ENCODE results near the gene GPC3.

DNA sequence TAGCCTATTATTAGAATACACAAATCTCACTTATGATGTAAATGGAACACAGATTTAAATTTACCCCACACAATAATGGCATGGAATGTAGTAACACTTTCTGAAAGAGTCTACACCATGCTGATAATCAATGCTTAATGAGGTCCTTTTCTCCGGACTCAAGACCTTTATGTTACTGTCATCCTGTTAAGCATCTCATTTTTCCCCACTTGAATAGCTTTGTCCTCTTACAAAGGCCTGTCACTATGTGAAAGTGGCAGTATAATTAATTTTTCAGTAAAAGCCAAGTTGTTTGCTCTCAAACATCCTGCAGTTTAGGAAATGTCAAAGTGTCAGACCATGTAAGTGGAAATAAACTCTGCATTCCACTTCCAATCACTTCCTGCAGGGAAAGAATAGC is 96.4 kb downstream of the GPC3 start:
- TF ChIP-seq, protein P1, sequence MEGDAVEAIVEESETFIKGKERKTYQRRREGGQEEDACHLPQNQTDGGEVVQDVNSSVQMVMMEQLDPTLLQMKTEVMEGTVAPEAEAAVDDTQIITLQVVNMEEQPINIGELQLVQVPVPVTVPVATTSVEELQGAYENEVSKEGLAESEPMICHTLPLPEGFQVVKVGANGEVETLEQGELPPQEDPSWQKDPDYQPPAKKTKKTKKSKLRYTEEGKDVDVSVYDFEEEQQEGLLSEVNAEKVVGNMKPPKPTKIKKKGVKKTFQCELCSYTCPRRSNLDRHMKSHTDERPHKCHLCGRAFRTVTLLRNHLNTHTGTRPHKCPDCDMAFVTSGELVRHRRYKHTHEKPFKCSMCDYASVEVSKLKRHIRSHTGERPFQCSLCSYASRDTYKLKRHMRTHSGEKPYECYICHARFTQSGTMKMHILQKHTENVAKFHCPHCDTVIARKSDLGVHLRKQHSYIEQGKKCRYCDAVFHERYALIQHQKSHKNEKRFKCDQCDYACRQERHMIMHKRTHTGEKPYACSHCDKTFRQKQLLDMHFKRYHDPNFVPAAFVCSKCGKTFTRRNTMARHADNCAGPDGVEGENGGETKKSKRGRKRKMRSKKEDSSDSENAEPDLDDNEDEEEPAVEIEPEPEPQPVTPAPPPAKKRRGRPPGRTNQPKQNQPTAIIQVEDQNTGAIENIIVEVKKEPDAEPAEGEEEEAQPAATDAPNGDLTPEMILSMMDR (IDR thresholded peaks at IDR 0.05): no peak
- TF ChIP-seq POLR2A (IDR thresholded peaks at IDR 0.05): no peak
- no peak for TF ChIP-seq POLR2AphosphoS5 (IDR thresholded peaks at IDR 0.05)
